Renal cortical epithelial cell (primary cell): ENCODE data around the gene ARHGDIA. TPM values are rescaled to one million over a fixed set of nuclear protein-coding genes. Genes with fewer than 3 reads are reported as not detected.

Source experiments
- DNase-seq: peaks from one replicate; pipeline ENCODE4 v3.0.0-alpha.2; 2011; ENCODE audit warnings: low read depth
- total RNA-seq: library from RNA; depleted of rRNA; stranded (reverse); fragments of >200 nt; gene quantifications from 2 replicates; pipeline ENCODE4 v1.2.3, GENCODE V29; 2014

Gene ARHGDIA
- total RNA-seq, 1 donor from 2014 or later: 237 TPM

GRCh38 chr17:81865733-81866439 lies 5.3 kb downstream of the ARHGDIA start:
- peak; percentile 50 for DNase-seq

GRCh38 chr17:81865358-81865732 lies 5.8 kb downstream of the ARHGDIA start:
- DNase-seq: no peak

- no peak for DNase-seq
These were observed 7.0 kb downstream of the ARHGDIA start for GRCh38 chr17:81863833-81864768.

- DNase-seq: no peak
These were observed 7.9 kb downstream of the ARHGDIA start for GRCh38 chr17:81863123-81863675.

GRCh38 chr17:81860756-81861568 lies 10.2 kb downstream of the ARHGDIA start:
- peak; percentile 100 for DNase-seq

GRCh38 chr17:81859906-81860755 lies 11.0 kb downstream of the ARHGDIA start, which contains the start of gene P4HB:
Gene P4HB, minus strand, starts transcription at chr17:81860535. Its CDS starts 64 bp downstream, at chr17:81860471.
- DNase-seq: no peak

GRCh38 chr17:81858967-81859905 lies 11.9 kb downstream of the ARHGDIA start:
- no peak for DNase-seq

- no peak for DNase-seq
These were observed 12.8 kb downstream of the ARHGDIA start for GRCh38 chr17:81858170-81858966.

GRCh38 chr17:81854974-81855774 lies 16.0 kb downstream of the ARHGDIA start:
- no peak for DNase-seq

- no peak for DNase-seq
These were observed 18.9 kb downstream of the ARHGDIA start for GRCh38 chr17:81852237-81852636.

- no peak for DNase-seq
These were observed 19.7 kb downstream of the ARHGDIA start for GRCh38 chr17:81851423-81851822.

GRCh38 chr17:81849457-81849856 lies 21.7 kb downstream of the ARHGDIA start:
- no peak for DNase-seq

- no peak for DNase-seq
These were observed 24.1 kb downstream of the ARHGDIA start for GRCh38 chr17:81846743-81847689.

GRCh38 chr17:81845881-81846742 lies 25.0 kb downstream of the ARHGDIA start:
- no peak for DNase-seq

- DNase-seq: no peak
These were observed 25.8 kb downstream of the ARHGDIA start for GRCh38 chr17:81845361-81845760.

- no peak for DNase-seq
These were observed 26.2 kb downstream of the ARHGDIA start for GRCh38 chr17:81844887-81845286.
